ENCODE data around the gene LRRC9. TPM values are rescaled to one million over a fixed set of nuclear protein-coding genes. Genes with fewer than 3 reads are reported as not detected.

LRRC9 gene
- total RNA-seq, 1 experiment from 2014 or later, result 0.77 TPM

GRCh38 chr14:60079723-60080122 lies 159.8 kb downstream of the LRRC9 start:
- no peak overlapping the region for H3K27ac Mint-ChIP-seq
- Histone ChIP-seq H3K56ac (ENCODE audit: insufficient read length, low read depth, low read length) (no peak overlapping the region), H2BK20ac (ENCODE audit: low read depth, low read length, poor library complexity, severe bottlenecking) (no peak overlapping the region), H3K9me3 (ENCODE audit: control insufficient read depth, low read depth, low read length) (no peaks in the 10 kb centered on the region), H2AFZ (ENCODE audit: low read length) (no peak overlapping the region), H2AK5ac (ENCODE audit: insufficient read length, low read length) (no peak overlapping the region), H2BK120ac (ENCODE audit: low read depth, low read length, poor library complexity, severe bottlenecking) (no peak overlapping the region), H2BK12ac (ENCODE audit: insufficient read length, low read depth, low read length) (no peak overlapping the region), H4K20me1 (ENCODE audit: control insufficient read depth, insufficient read depth, insufficient read length) (no peaks in the 10 kb centered on the region), H3K4ac (ENCODE audit: low read depth, low read length) (no peak overlapping the region), H3K27ac (ENCODE audit: insufficient read length, low read depth, low read length) (no peak overlapping the region), H3T11ph (ENCODE audit: low read length) (no peak overlapping the region), H3K27me3 (ENCODE audit: insufficient read depth, low read length) (no peaks in the 10 kb centered on the region), H3K4me2 (ENCODE audit: insufficient read depth, insufficient read length, low read length) (no peak overlapping the region), H3K9ac (ENCODE audit: extremely low read depth, insufficient read length, low read length) (no peak overlapping the region), H3K23me2 (ENCODE audit: insufficient read length, low read depth, low read length, poor library complexity, severe bottlenecking) (no peaks in the 10 kb centered on the region), H3K79me2 (ENCODE audit: insufficient read depth, low read length) (no peaks in the 10 kb centered on the region), H2BK15ac (ENCODE audit: low read depth, low read length) (no peak overlapping the region), H4K91ac (ENCODE audit: insufficient read length, low read depth, low read length) (no peak overlapping the region), H3K4me1 (ENCODE audit: insufficient read depth, low read length) (no peaks in the 10 kb centered on the region), H3K79me1 (ENCODE audit: insufficient read depth, low read depth, low read length, poor library complexity, severe bottlenecking) (no peaks in the 10 kb centered on the region), H3K23ac (ENCODE audit: insufficient read length, low read depth, low read length) (no peak overlapping the region), H2BK5ac (ENCODE audit: insufficient read length, low read length) (no peak overlapping the region), H3K18ac (ENCODE audit: insufficient read length, low read depth, low read length) (no peak overlapping the region), H4K5ac (ENCODE audit: insufficient read length, low read depth, low read length) (no peak overlapping the region), H4K8ac (replicated peaks; ENCODE audit: insufficient read length, low read depth, low read length) (no peak overlapping the region), H3K14ac (ENCODE audit: insufficient read depth, low read length) (no peak overlapping the region)
- no peak for DNase-seq
- H3K4me1 Mint-ChIP-seq, result peaks cover 9% of the 10 kb centered on the region in 2 experiments
- TF ChIP-seq CTCF (conservative IDR thresholded peaks at IDR 0.05), result peak; percentile 50
- peaks cover 15 to 21% of the 10 kb centered on the region in 2 experiments; a peak in 4 of 5 replicates for H3K9me3 Mint-ChIP-seq
- no peak overlapping the region for H3K4me3 Mint-ChIP-seq
- H3K36me3 Mint-ChIP-seq (ENCODE audit: insufficient read depth in 1 of 3, low read depth in 3 of 3), result no peaks in the 10 kb centered on the region; a peak in 1 of 7 replicates
- H3K27me3 Mint-ChIP-seq (ENCODE audit: low read depth), result peaks cover 2% of the 10 kb centered on the region; the same call in 1 of the 2 replicates
